ENCODE measurements around the gene L3MBTL4.

DNA sequence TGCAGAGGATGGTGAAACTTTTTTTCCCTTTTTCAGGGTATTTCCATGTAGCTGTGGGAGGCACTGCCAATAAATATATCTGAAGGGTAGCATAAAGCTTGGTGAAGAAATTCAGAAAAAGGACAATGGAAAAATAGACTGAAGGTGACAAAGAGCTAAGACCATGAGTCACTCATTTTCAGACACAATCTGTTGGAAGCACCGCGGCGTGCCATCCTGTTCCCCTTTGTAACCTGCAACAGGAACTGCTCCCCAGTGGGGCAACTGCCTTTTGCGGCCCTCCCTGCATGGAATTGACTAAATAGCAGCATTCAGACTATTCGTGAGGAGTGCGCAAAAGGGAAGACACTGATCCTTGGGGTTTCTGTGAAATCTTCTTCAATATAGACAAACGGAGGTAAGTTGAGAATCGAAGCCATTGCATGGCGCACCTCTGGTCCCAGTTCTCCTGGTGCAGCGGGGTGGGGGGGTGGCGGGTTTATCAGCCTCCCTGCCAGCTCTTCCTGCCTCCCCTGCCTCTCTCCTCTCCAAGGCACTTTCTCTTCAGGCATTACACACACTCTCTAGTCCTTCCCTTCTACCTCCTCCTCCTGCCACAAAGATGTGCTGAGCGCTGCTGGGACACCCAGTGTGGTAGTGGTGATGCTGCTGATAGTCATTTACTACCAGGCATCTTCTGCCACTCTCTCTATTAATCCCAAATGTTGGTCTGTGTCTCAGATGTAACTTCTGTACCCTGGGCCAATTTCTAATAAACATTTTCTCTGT, 393.2 kb downstream of the L3MBTL4 start:
- TF ChIP-seq, protein P1, sequence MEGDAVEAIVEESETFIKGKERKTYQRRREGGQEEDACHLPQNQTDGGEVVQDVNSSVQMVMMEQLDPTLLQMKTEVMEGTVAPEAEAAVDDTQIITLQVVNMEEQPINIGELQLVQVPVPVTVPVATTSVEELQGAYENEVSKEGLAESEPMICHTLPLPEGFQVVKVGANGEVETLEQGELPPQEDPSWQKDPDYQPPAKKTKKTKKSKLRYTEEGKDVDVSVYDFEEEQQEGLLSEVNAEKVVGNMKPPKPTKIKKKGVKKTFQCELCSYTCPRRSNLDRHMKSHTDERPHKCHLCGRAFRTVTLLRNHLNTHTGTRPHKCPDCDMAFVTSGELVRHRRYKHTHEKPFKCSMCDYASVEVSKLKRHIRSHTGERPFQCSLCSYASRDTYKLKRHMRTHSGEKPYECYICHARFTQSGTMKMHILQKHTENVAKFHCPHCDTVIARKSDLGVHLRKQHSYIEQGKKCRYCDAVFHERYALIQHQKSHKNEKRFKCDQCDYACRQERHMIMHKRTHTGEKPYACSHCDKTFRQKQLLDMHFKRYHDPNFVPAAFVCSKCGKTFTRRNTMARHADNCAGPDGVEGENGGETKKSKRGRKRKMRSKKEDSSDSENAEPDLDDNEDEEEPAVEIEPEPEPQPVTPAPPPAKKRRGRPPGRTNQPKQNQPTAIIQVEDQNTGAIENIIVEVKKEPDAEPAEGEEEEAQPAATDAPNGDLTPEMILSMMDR (conservative IDR thresholded peaks at IDR 0.05): no peak
- no peak for TF ChIP-seq EZH2 (IDR thresholded peaks at IDR 0.05; ENCODE audit: low read depth)
